Fibroblast of pulmonary artery (primary cell): ENCODE measurements around the gene MARCHF9.

ENCODE experiments used
- DNase-seq: peaks from one replicate; pipeline ENCODE4 v3.0.0-alpha.2; 2010; ENCODE audit warnings: low read depth
- H3K4me3 ChIP-seq: replicated peaks from 2 replicates; pipeline ENCODE4 v1.5.1; 2011; ENCODE audit warnings: low read depth, mild to moderate bottlenecking, control low read depth, low read length, moderate library complexity
- CTCF ChIP-seq: IDR thresholded peaks from 2 replicates; pipeline ENCODE4 v1.5.1; 2011; ENCODE audit warnings: mild to moderate bottlenecking, control low read depth, low read length, inconsistent platforms; ENCODE audit errors: missing control alignments

MARCHF9 gene

DNA sequence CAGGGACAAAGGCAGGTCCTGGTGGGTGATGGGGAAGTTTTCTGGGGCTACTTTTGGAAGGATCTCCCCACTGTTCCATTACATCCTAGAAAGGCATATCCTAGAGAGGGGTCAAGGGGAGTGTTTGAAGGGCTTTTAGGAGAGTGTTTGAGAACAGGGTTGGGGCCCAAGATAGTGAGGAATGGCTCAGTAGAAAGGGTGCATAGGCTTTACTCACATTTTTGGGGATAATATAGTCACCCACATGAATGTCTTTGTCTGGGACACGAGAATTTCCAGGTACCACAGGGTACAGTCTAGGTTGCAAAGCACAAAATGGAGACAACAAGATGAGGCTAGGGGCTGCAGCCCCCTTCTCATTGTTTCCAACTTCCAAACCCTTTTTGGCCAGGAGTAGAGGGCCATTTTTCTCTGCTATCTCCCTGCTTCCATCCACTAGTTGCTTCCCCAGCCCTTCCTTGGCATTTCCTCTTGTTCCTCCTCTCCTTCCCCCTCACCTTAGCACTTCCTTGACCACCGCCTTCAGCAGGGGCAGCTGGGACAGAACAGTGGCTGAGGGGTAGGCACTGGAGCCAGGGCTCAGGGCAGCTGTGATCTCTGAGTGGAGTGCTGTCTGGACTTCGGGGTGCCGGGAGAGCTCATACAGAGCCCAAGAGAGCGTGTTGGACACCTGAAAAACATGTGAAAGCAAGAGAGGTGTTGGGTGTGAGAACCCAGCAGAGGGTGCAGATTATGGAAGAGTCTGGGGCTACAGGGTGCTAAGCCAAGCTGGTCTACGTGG, 9.2 kb downstream of the MARCHF9 start:
- no peak for TF ChIP-seq CTCF
- no peak overlapping the region for H3K4me3 ChIP-seq

DNA sequence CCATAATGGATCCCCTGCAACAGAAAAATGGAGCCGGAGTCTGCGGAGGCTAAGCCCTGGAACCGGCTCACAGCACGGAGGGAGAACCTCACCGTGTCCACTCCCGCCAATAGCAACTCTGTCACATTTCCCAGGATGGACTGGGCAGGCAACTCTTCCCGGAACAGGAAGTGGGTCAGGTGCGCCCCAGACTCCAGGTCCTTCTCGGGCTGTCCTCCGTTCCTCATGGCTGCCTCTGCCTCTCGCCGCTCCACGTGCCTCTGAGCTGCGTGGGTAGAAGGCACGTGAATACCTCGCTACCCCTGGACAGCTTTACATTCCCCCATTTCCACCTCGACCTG, 9.7 kb downstream of the MARCHF9 start:
- no peak for TF ChIP-seq CTCF
- DNase-seq: no peak
- H3K4me3 ChIP-seq: peak overlapping the region; percentile 29

More for the DNA sequence above, 9.2 kb downstream of the MARCHF9 start:
- DNase-seq: no peak

DNA sequence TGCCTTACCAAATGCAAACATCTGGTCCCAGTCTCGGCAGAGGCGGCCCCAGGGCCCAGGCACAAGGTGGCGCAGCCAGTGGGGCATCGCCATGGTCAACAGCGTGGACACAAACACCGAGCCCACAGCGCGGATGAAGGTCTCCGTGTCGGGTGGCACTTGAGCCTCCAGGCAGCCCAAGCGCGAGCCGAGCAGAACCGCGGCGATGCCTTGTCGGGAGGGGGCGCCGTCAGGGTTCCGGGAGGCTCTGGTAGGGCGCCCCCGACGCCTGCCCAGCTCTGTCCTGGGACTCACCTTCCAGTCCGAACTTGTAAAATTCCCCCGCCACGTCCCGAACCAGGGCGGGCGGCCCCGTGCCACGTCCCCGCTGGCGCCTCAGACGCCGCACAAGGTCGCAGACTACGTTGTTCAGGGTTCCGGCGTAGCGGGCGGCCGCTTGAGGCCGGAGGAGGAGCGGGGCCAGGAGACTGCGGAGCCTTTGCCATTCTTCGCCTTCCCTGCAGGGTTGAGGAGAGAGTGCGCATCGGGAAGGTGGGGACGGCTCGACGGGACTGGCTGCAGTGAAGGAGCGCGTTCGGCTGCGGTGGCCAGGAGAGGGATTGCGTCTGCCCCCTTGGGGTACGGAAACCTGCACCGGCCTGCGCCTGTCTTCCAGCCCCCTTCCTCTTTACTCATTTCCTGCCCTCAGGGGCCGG, 10.2 kb downstream of the MARCHF9 start:
- peak; percentile 30 for DNase-seq
- TF ChIP-seq CTCF: peak; percentile 31
- H3K4me3 ChIP-seq: peak overlapping the region; percentile 29

- peak overlapping the region; percentile 37 for H3K4me3 ChIP-seq
- no peak for DNase-seq
- TF ChIP-seq CTCF: no peak
These were observed 11.0 kb downstream of the MARCHF9 start for GRCh38 chr12:57765698-57766463.

GRCh38 chr12:57766464-57767304, 11.8 kb downstream of the MARCHF9 start, which contains the start of gene CYP27B1:
Gene CYP27B1, minus strand, starts transcription at chr12:57767078. Its CDS starts 37 bp downstream, at chr12:57767041.
- TF ChIP-seq CTCF: no peak
- H3K4me3 ChIP-seq: peak within 1 kb of the TSS; percentile 37
- peak; percentile 47 for DNase-seq

DNA sequence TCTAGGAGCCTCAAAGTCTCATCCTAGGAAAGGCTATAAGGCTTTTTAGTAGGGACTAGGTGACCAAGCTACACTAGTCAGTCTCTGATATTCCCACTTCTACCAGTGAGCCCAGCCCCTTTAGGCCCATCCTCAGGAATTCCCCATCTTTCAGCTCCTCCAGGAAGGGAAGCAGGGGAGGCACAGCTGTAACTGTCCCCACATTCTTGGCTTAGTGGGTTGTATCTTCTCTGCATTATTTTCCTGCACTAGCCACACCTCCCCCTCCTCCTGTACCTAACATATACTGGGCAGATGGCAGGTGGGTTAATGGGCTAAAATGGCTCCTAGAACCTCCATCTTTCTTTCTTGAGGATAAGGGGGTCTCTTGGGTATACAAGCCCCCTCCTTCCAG, 12.4 kb downstream of the MARCHF9 start:
- TF ChIP-seq CTCF: no peak
- no peak overlapping the region for H3K4me3 ChIP-seq
- DNase-seq: no peak
